CD4-positive, alpha-beta T cell treated with Interleukin-1 beta for 1 hour (primary cell): ENCODE measurements around the gene SPPL2B.

Experiments
- DNase-seq, 2 donors: peaks; one replicate each; pipeline ENCODE4 v3.0.0-alpha.2; 2020 to 2022

Gene SPPL2B

DNA sequence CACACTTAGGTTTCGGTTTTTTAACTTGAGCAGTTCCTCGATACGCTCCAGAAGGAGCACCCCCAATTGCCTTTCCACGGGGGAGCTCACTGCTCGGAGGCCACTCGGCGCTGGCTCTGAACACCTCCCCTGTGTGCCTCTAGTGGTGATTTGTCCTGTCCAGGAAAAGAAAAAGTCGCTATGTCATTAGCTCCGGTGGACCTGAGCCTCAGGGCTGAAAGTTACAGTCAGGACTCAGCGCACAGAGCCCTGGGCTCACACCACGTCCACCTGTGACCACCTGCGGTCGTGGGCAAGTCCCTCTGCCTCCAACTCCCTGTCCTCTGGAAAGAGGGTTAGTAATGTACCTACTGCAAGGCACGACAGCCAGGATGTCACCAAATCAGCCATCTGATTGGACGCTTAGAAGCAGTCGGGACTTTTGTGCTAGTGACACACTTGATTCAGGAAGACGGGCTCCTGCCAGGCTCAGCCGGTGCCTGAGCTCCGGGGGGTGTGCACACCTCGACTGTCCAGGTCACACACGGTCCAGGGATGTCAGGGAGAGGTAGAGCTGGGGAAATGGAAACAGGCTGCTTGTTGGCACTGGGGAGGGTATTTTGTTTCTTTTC, 27.7 kb downstream of the SPPL2B start:
- no peak for DNase-seq

DNA sequence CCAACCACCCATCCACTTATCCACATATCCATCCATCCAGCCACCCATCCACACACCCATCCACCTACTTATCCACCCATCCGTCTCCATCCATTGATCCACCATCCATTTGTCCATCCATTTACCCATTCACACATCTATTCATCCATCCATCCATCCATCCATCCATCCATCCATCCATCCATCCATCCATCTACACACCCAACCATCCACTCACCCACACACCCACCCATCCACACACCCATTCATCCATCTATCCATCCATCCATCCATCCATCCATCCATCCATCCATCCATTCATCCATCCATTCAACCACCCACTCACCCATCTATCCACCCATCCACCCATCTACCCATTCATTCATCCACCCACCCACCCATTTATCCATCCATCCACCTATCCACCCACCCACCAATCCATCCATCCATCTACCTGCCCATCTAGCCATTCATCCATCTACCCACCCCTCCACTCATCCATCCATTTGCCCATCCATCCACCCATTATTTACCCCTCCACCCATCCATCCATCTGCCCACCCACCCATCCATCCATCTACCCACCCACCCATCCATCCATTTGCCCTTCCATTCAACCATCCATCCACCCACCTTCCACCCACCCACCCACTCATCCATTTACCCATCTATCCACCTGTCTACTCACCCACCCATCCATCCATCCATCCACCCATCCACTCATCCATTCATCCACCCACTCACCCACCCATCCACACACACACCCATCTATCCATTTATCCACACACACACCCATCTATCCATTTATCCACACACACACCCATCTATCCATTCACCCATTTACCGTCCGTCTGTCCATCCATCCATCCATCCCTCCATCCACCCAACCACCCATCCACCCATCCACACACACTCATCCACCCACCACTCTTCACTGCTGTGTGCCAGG, 29.1 kb downstream of the SPPL2B start:
- DNase-seq = no peak

DNA sequence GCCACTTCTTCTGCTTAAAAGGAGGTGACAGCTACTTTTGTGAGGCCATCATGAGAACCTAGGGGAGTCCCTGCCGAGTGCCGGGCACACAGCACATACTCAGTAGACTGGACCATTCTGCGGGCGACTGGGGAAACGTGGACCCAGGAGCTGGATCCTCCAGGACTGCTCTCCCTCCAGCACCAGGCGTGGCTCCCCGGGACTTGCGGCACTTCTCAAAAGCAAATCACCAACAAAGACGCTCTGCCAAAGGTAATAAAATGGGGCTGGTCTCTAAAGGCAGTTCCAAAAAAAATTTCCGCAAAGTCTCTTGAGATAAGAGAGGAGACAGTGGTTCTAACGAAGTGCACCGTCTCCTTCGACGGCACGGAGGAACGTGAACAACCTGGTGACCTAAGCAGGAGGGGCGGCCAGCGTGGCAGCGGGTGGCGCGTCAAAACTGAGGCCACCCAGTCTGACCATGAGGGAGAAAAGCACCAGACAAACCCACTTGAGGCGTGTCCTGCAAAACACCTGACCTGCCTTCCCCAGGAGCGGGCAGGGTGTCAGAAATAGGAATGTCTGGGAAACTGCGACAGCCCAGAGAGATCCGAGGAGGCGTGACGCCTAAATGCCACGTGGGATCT, 30.2 kb downstream of the SPPL2B start:
- DNase-seq = no peak

DNA sequence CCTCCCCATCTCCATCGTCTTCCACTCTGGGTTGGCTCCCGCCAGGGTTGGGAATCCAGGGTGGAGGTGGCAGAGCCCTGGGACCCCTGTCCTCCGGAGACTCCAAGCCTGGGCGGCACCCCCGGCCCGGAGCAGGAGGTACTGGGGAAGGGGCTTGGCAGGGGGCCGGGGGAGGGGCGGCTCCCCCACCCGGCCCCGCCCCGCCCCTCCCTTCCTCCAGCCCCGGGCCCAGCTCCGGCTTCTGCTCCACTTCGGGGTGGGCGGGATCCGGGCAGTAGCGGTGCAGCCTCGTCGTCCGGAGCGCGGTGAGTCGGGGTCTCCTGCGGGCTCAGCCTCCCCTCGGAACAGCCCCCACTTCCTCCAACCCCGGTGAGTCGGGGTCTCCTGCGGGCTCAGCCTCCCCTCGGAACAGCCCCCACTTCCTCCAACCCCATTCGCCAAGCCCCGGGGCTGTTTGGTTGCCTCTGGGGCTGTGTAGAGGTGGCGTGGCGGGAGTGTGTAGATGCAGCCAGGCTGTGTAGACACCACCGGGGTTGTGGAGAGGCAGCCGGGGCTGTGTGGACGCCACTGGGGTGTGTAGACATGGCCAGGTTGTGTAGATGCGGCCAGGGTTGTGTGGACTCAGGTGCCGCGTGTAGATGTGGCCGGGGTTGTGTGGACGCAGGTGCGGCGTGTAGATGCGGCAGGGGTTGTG, 31.7 kb downstream of the SPPL2B start, which contains the start of gene TMPRSS9:
Gene TMPRSS9, plus strand, starts transcription at position 274 of the 694 bp plus-strand sequence. CDS start 29,521 bp downstream, outside the sequence.
- no peak for DNase-seq

DNA sequence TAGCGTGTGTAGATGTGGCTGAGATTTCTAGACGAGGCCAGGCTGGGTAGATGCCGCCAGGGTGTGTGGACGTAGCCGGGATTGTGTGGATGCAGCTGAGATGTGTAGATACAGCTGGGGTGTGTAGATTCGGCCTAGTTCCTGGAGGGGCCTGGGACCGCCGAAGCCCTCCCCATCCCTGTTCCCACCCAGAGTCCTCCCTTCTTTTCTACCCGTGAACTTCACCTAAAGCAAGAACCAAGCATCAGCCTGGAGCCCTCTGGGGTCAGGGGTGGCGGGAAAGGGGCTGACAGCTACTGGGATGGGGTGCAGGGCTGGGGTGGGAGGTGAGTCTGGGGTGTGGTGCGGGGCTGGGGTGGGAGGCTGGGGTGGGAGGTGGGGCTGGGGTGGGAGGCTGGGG, 32.3 kb downstream of the SPPL2B start:
- no peak for DNase-seq

DNA sequence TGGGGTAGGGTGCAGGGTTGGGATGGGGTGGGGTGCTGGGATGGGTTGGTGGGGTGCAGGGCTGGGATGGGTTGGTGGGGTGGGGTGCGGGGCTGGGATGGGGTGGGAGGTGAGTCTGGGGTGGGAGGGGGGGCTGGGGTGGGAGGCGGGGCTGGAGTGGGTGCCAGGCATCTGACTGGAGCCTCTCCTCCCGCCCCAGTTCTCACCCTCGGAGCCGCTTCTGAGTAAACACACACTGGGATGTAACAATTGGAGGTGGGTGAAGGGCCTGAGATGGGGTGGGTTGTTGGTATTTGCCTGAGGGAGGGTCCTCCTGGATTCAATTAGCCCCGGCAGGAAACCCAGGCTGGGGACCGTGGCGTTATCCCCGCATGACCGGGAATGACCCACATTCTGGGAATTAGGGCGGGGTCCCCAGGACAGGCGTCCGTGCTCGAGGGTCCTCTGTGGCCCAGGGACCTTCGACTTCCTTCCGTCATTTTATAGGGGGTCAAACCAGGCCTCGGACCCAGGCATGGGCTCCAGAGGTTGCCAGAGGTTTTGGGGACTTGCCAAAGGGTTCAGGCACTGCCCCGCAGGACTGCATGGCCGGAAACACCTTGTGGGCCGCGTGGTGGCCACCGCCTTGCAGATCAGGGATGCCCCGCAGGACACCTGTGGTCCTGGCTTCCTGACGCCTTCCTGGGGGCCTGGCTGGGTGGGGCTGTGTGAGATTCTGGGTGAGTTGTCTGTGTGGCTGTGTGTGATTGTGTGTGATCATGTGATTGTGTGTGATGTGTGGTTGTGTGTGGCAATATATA, 33.0 kb downstream of the SPPL2B start:
- DNase-seq = no peak

DNA sequence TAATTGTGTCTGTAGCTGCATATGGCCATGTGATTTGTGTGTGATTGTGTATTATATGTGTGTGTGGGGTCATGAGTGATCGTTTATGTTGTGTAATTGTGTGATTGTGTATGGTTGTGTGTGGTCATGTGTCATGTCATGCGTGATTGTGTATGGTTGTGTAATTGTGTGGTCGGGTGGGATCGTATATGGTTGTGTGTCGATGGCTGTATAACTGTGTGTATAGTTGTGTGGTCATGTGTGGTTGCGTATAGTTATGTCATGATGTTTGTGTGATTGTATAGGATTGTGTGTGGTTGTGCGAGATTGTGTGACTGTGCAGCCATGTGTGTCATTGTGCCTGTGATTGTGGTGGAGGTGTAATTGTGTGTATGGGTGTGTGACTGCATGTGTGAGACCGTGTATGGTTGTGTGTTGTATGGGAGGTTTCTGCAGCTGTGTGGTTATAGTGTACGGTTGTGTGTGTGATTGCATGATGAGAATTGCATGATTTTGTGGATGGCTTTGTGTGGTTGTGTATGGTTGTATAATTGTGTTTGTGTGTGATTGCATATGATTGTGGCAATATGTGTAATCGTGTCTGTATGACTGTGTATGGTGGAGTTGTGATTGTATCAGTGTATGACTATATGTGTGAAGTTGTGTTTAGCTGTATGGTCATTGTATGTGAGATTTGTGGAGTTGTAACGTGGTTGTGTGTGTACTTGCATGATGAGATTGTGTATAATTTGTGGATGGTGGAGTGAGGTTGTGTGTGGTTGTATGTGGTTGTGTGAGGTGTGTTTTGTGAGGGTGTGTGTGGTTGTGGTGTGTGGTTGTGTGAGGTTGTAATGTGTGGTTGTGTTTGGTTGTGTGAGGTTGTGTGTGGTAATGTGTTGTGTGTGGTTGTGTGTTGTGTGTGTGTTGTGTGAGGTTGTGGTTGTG, 33.8 kb downstream of the SPPL2B start:
- no peak for DNase-seq

DNA sequence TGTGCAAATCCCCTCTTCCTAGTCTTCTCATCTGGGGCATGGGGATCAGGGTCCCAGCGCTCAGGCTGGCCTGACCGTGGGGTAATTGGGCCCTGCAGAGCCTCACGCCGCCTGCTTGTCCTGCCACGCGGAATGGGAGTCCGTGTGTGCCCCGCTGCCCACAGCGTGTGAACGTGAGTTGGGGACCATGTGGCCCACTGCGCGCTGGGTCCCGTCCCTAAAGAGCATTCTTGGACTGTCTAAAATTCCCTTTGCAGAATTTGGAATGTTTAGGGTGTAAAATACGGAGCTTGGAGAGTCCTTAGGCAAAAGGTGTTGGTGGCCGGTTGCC, 34.5 kb downstream of the SPPL2B start:
- DNase-seq = no peak

DNA sequence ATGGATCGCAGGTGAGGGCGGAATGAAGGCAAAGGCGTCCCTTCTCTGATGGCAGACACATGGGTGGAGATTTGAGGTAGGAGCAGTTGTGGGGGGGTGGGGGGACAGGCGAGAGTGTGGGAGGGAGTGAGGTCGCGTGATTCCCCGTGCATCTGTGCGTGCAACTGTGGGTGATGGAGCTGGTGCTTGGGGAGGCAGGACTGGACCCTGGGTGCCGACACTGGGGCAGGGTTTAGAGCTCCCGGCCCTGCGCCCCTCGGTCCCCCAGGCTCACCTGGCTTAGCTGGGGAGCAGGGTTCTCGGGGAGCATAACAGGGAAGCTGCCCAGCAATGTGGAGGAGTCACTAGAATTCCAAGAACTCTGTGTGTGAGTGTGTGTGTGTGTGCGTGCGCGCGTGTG, 34.9 kb downstream of the SPPL2B start:
- no peak for DNase-seq

DNA sequence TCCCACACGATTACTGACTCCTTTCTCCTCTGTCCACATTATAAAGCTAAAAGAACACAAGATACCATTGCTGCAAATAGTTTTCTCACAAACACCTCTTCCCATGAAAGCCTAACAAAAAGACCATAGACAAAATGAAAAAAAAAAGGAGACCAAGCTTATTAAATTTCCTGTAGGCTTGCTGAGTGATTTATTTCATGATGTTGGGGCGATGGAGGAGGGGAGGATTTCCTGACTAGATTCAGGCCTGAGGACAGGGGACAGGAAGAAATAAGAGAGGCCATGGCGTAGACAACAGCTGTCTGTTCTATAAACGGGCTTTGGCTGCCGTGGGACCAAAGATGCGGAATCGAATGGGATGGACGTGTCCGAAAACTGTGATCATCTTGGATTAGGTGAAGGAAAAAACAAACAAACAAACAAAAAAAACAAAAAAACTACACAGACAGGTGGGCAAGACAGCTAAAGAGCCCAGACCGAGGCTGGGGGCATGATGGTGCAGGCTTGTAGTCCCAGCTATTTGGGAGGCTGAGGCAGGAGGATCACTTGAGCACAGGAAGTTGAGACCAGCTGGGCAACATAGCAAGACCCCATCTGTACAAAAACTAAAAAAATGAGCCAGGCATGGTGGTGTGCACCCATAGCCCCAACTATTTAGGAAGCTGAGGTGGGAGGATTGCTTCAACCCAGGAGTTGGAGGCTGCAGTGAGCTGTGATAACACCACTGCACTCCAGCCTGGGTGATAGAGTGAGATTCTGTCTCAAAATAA, 36.9 kb downstream of the SPPL2B start:
- no peak for DNase-seq

DNA sequence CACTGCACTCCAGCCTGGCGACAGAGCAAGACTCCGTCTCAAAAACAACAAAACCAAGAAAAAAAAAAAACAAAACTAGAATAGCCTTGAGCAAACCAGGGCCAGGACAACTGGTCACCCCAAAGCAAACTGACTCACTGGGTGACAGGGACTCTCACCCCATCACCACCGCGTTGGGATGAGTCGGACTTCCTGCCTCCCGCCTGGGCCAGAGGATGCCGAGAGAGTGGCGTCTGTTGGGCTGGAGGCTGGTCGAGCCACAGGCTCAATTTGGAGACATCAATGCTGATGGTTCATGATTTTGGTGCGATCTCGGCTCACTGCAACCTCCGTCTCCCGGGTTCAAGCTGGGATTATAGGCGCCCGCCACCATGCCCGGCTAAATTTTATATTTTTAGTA, 43.2 kb downstream of the SPPL2B start:
- no peak for DNase-seq

DNA sequence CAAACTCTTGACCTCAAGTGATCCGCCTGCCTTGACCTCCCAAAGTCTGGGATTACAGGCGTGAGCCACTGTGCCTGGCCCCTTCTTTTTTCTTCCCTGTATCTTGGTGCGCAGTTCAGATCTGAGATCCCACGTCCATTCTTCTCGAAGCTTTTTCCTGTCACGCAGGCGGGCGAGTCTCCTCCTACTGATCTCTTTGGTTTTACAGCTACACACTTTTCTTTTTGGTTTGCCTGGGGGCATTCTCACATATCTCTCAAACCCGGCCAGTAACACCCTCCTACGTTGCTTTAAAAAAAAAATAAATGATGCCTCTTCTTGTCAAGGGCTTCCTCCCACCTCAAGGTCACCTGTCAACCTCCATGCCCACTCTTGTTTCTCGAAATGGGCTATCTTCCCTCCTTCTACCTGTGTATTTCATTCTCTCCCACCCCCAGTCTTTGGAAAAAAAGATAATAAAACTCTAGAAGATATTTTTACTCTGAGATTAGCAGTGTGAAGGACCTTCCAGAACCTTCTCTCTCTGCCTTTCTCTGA, 43.7 kb downstream of the SPPL2B start:
- no peak for DNase-seq

DNA sequence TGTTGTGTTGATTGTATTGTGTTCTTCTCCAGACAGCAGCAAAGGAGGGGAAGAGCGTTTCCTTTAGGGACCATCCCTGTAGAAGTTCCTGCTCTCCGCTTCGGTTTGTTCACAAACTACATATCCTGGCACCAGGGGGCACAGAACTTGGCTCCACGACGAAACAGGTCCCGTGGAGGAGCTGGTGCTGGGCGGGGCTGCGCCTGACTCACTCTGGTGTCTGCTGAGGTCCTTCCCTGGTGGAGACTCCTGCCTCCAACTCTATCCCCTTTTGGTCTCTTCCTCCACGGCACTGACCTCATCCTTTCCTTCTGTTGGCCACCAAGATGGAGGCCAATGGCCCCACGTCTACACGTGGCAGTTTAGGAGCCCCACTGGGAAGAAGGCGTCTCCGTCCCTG, 46.3 kb downstream of the SPPL2B start:
- no peak for DNase-seq

DNA sequence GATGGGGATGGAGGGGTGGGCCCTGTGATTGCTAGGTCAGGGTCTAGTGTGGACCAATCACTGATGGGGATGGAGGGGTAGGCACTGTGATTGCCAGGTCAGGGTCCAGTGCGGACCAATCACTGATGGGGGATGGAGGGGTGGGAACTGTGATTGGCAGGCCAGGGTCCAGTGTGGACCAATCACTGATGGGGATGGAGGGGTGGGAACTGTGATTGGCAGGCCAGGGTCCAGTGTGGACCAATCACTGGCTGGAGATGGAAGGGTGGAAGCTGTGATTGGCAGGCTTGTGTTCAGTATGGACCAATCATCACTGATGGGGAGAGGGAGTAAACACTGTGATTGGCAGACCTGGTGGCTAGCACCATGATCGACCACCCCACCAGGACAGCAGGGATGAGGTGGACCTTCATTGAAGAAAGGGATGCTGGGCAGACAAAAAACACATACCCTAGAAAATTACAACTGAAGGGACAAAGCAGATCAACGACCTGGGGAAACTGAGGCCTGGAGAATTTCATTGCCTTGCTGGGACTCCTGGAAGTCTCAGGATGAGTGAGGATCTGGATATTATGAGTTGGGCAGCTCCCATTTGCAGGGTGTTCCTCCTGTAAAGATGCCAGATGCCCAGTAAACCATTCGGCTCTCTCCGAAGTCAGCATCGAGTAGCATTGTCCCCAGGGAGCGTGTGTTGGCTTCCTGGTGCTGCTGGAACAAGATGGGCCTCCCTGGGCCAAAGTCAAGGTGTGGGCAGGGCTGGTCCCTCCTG, 47.1 kb downstream of the SPPL2B start:
- no peak for DNase-seq

DNA sequence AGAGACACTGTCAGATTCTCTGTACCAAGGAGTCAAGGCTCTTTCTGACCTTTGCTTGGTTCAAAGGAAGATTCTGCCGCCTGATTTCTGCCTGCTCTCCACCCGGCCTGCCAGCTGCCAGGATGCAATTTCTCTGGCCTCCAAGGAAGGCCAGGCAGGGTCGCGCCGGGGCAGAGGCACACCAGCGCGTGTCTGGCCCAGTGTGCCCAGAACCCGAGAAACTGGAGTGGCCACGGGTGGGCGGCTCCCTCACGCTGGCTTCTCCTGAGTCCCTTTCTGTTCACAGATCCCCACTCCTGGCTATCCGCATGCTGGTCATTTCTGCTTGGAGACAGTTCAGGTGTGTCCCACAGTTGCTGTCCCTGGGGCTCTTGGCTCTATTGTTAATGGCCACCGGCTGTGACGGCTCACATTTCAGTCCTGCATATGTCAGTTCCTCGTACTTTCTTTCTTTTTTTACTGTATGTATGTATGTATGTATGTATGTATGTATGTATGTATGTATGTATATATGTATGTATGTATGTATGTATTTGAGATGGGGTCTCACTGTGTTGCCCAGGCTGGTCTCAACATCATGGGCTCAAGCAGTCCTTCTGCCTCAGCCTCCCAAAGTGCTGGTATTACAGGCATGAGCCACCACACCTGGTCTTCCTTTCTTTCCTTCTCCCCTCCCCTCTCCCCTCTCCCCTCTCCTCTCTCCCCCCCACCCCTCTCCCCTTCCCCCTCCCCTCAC, 48.5 kb downstream of the SPPL2B start:
- DNase-seq = no peak

DNA sequence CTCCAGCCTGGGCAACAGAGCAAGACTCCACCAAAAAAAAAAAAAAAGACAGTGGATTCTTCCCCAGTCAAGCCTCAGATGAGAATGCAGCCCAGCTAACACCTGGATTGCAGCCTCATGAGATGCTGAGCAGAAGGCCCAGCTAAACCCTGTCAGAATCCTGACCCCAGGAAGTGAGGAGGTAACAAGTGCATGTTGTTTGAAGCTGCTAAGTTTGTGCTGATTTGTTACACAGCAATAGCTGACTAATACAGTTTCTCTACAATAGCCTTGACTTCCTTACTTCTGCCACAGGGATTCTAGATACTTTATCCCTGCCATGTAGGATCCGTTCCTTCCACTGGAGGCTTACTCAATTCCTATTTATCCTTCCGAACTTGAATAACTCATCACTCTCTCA, 52.1 kb downstream of the SPPL2B start:
- no peak for DNase-seq

DNA sequence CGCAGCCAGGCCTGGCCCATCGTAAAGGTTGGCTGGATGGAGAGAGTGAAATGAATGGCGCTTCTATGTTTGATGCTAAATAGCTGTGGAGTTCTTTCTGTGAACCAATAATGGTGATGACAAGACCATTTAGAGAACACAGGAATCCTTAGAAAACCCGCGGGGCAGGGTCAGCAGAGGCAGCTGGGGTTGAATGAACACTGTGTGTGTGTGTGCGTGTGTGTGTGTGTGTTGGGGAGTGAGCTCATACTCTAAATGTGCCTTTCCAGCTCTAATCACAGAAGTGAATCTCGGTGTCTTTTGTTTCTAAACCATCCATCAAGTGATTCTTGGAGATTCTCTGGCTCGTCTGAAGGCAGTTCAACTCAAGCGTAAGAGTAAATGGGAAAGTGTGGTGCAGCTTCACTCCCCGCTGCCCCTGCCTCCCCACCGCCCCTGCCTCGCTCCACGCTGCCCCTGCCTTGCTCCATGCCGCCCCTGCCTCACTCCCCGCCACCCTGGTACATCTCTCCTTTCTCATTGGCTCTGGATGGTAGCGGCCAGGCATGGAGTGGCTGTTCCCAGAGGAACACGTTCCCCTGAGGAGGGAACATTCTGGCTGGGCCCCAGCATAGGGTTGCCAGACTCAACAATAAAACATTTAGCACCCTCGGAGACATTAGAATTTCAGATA, 52.8 kb downstream of the SPPL2B start:
- DNase-seq = no peak
